IMR-90 (cell line): ENCODE measurements around the gene CSNK2B.

Source experiments
- CEBPB ChIP-seq: IDR thresholded peaks from 2 replicates; pipeline ENCODE4 v1.6.1; 2012; ENCODE audit warnings: low read depth, low read length, improper control_type of control experiment
- CTCF ChIP-seq: conservative IDR thresholded peaks from 2 replicates; pipeline ENCODE4 v1.5.1; 2012; ENCODE audit warnings: mild to moderate bottlenecking, low read depth, low read length, improper control_type of control experiment
- MAFK ChIP-seq: IDR thresholded peaks from 2 replicates; pipeline ENCODE4 v1.6.1; 2012; ENCODE audit warnings: low read depth, low read length, improper control_type of control experiment
- NFE2L2 ChIP-seq: fragments of 150-350 bp; IDR thresholded peaks from 2 replicates; pipeline ENCODE4 v1.6.1; 2016; ENCODE audit warnings: low read depth, mild to moderate bottlenecking, low read length
- POLR2A ChIP-seq: IDR thresholded peaks from 2 replicates; pipeline ENCODE4 v1.6.1; 2012; ENCODE audit warnings: mild to moderate bottlenecking, low read depth, low read length
- SMC3 ChIP-seq: fragments of 150-350 bp; IDR thresholded peaks from 2 replicates; pipeline ENCODE4 v1.6.1; 2016; ENCODE audit warnings: low read depth, mild to moderate bottlenecking, antibody characterized with exemption, low read length, moderate library complexity
- USF2 ChIP-seq: fragments of 150-350 bp; IDR thresholded peaks from 2 replicates; pipeline ENCODE4 v1.6.1; 2017; ENCODE audit warnings: mild to moderate bottlenecking, antibody characterized with exemption, low read length, low read depth

GRCh38 chr6:31712296-31712695 lies 46.4 kb downstream of the CSNK2B start:
- TF ChIP-seq CTCF = no peak
- TF ChIP-seq POLR2A = no peak
- no peak for TF ChIP-seq MAFK
- no peak for TF ChIP-seq NFE2L2
- no peak for TF ChIP-seq USF2
- TF ChIP-seq CEBPB = no peak
- no peak for TF ChIP-seq SMC3
